ENCODE data around the gene HAGHL. TPM values are rescaled to one million over a fixed set of nuclear protein-coding genes. Genes with fewer than 3 reads are reported as not detected.
"Not testable (repeated sequence)": the region's sequence is repeated elsewhere in the genome, so short reads cannot be mapped to it uniquely, and the experiment has no call there.

HAGHL gene
- total RNA-seq, 2 experiments from 2014 or later, result 22.9 to 24.4 TPM

DNA sequence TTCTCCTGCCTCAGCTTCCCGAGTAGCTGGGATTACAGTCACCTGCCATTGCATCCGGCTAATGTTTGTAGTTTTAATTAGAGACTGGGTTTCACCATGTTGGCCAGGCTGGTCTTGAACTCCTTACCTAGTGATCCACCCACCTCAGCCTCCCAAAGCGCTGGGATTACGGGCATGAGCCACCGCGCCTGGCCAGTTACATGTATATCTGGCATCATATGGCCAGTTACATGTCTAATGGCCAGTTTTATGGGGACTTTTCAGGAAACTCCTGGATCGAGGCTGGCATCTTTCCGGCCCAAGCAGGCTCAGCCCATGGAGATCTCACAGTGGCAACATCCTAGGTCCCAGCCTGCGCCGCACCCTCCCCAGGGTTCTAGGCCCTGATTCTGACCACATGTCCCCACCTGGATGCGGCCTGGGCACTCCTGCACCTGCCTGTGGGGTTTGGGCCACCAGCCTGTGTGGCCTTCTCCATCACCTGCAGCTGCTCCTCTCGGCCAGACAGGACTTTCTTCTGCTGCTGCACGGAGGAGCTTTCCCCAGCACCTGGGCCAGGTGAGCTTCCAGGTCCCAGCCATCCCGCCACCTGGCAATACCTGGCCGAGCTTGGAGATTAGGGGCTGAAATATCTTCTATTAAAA is 15.2 kb downstream of the HAGHL start:
- Mint-ChIP-seq H3K27me3 (no peaks in the 10 kb centered on the region), H3K4me1 (peaks cover 5% of the 10 kb centered on the region), H3K27ac (peak overlapping the region; percentile 20), H3K9me3 (no peaks in the 10 kb centered on the region), H3K4me3 (peak overlapping the region; percentile 78), H3K36me3 (peaks cover 2% of the 10 kb centered on the region)
- no peak for DNase-seq

DNA sequence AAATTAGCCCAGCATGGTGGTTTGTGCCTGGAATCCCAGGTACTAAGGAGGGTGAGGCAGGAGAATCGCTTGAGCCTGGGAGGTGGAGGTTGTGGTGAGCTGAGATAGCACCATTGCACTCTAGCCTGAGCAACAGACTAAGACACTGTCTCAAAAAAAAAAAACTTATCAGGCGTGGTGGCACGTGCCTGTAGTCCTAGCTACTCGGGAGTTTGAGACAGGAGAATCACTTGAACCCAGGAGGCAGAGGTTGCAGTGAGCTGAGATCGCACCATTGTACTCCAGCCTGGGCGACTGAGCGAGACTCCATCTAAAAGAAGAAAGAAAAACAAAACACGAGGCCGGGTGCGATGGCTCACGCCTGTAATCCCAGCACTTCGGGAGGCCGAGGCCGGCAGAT is 16.0 kb downstream of the HAGHL start:
- not testable (repeated sequence) for H3K27ac Mint-ChIP-seq, DNase-seq, H3K4me3 Mint-ChIP-seq, H3K9me3 Mint-ChIP-seq, H3K4me1 Mint-ChIP-seq, H3K27me3 Mint-ChIP-seq, H3K36me3 Mint-ChIP-seq

DNA sequence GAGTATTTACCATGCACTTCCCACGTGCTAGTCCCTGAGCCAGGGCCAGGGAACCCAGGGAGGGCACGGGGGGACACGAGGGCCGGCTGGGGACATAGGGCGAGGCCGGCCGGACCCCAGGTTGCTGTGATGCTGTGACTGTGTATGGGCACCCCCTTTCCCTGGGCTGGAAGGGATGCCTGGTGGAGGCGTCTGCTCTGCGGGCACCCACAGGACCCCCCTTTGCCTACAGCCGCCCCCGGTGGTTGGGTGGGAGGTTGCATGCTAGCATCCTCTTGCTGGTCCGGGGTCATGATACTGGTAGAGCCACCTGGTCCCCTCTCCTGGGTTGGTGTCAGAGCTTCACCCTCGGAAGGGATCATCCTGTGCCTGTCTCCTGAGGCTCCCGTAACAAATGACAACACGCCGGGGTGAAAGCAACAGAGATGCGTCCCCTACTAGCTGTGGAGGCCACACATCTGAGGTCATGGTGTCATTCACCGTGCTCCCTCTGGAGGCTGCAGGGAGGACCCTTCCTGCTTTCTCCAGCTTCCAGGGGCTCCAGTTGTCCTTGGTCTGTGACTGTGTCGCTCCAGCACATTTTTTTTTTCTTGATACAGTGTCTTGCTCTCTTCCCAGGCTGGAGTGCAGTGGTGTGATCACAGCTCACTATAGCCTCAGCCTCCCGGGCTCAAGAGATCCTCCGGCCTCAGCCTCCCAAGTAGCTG is 17.0 kb downstream of the HAGHL start:
- Mint-ChIP-seq H3K27ac (no peak overlapping the region), H3K27me3 (no peaks in the 10 kb centered on the region), H3K4me1 (peaks cover 5% of the 10 kb centered on the region)

DNA sequence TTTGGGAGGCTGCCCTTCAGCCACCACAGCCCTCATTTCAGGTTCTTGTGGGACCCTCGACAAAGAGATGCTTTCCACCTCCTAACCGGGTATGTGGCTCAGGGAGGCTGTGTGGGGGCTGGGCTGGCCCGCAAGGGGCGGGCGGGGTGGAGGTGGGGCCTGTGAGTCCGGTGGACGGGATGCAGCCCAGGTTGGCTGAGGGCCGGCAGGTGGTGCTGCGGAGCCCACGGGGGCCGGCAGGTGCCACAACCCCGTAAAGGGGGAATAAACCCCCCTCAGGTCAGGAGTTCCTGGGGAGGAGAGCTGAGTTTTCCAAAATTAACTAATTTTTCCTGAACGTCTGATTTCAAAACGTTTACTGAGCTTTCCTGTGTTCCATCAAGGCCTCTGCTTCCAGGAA is 18.8 kb downstream of the HAGHL start:
- H3K4me1 Mint-ChIP-seq, result peaks cover 2% of the 10 kb centered on the region
- no peaks in the 10 kb centered on the region for H3K36me3 Mint-ChIP-seq
- peak; percentile 40 for DNase-seq
- H3K9me3 Mint-ChIP-seq, result no peaks in the 10 kb centered on the region
- no peak overlapping the region for H3K4me3 Mint-ChIP-seq
- no peaks in the 10 kb centered on the region for H3K27me3 Mint-ChIP-seq
- no peak overlapping the region for H3K27ac Mint-ChIP-seq

More for the DNA sequence above, 17.0 kb downstream of the HAGHL start:
- no peaks in the 10 kb centered on the region for H3K9me3 Mint-ChIP-seq
- H3K36me3 Mint-ChIP-seq, result no peaks in the 10 kb centered on the region
- DNase-seq, result no peak
- no peak overlapping the region for H3K4me3 Mint-ChIP-seq

DNA sequence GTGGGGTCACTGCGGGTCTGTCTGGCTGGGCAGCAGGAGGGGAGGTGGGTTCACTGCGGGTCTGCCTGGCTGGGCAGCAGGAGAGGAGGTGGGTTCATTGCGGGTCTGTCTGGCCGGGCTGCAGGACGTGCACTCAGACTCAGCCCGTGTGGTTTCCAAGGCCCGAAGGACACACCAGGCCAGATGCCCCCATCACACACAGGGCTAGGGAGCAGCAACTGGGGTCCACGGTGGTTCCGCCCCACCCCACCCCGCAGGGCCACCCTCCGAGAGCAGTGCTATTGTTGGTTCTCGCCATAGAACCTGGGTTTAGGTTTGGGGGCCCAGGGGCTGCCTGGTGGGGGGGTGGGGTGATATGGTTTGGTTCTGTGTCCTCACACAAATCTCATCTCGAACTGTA is 19.7 kb downstream of the HAGHL start:
- no peaks in the 10 kb centered on the region for H3K36me3 Mint-ChIP-seq
- no peak overlapping the region for H3K4me3 Mint-ChIP-seq
- no peak overlapping the region for H3K27ac Mint-ChIP-seq
- DNase-seq, result no peak
- H3K9me3 Mint-ChIP-seq, result no peaks in the 10 kb centered on the region
- no peaks in the 10 kb centered on the region for H3K27me3 Mint-ChIP-seq
- peaks cover 2% of the 10 kb centered on the region for H3K4me1 Mint-ChIP-seq

DNA sequence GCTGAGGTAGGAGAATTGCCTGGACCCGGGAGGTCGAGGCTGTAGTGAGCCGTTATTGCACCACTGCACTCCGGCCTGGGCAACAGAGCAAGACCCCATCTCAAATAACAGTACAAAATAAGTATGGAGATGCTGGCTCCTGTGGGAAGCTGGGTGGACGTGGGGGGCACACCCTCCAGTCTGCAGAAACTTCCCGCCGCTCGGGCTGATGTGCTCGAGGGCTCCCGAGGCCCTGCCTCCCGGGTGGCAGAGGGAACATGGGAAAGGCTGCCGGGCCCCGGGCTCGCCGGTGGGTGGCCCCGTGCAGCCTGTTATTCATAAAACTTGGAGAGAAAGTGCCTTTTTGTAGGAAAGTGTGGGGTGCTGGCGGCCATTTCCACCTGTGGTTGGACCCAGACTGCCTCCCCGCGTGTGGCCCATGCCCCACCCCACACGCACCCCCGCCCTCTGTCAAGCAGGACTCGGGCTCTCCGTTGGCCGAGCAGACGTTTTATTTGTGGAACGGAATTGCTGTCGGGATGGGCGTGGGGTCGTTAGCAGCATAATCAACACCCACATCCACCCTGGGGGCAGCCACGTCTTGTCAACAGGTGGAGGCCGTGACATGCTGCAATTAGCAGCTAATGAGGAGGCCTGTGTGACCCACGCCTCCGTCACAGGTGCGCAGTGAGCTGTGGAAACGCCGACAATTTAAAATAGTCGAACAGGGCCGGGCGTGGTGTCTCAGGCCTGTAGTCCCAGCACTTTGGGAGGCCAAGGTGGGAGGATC is 21.3 kb downstream of the HAGHL start:
- no peaks in the 10 kb centered on the region for H3K36me3 Mint-ChIP-seq
- no peaks in the 10 kb centered on the region for H3K4me1 Mint-ChIP-seq
- no peak overlapping the region for H3K27ac Mint-ChIP-seq
- DNase-seq, result no peak
- no peaks in the 10 kb centered on the region for H3K27me3 Mint-ChIP-seq
- H3K4me3 Mint-ChIP-seq, result no peak overlapping the region
- no peaks in the 10 kb centered on the region for H3K9me3 Mint-ChIP-seq

DNA sequence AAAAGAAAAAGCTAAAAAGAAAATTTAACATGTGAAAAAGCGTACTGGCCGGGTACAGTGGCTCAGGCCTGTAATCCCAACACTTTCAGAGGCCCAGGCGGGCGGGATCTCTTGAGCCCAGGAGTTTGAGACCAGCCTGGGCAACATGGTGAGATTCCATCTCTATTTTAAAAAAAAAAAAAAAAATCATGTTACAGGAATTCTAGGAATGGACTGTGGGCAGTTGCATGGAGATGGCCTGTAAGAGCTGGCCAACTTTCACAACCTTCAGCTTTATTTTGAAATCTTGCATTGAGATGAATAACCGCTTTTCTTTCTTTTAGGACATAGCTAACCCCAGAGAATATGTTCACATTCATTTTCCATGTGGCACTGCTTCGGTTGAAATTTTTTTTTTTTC is 22.1 kb downstream of the HAGHL start:
- H3K4me3 Mint-ChIP-seq, result no peak overlapping the region
- H3K4me1 Mint-ChIP-seq, result no peaks in the 10 kb centered on the region
- no peaks in the 10 kb centered on the region for H3K27me3 Mint-ChIP-seq
- no peaks in the 10 kb centered on the region for H3K36me3 Mint-ChIP-seq
- H3K9me3 Mint-ChIP-seq, result no peaks in the 10 kb centered on the region
- DNase-seq, result no peak
- no peak overlapping the region for H3K27ac Mint-ChIP-seq

DNA sequence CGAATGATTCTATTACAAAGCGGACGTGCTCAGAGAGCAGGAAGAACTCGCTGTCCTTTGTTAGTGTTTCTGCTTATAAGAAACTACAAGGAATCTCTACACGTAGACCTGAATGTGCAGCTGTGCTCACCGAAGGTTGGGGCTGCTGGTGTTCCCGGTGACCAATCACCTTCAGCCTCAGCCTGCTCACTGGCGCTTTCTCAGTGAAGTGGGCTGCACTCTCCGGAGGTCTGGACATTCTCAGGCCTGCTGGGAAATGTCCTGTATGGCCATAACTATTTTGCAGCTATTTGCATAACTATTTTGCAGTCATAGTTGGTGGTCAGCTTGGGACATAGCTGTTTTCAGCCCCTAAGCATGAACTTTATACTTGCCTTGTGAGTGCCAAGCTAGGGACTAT is 23.6 kb downstream of the HAGHL start:
- peaks cover 5% of the 10 kb centered on the region for H3K4me1 Mint-ChIP-seq
- H3K27me3 Mint-ChIP-seq, result peaks cover under 1% of the 10 kb centered on the region
- no peaks in the 10 kb centered on the region for H3K9me3 Mint-ChIP-seq
- no peaks in the 10 kb centered on the region for H3K36me3 Mint-ChIP-seq
- H3K4me3 Mint-ChIP-seq, result no peak overlapping the region
- DNase-seq, result no peak
- no peak overlapping the region for H3K27ac Mint-ChIP-seq

DNA sequence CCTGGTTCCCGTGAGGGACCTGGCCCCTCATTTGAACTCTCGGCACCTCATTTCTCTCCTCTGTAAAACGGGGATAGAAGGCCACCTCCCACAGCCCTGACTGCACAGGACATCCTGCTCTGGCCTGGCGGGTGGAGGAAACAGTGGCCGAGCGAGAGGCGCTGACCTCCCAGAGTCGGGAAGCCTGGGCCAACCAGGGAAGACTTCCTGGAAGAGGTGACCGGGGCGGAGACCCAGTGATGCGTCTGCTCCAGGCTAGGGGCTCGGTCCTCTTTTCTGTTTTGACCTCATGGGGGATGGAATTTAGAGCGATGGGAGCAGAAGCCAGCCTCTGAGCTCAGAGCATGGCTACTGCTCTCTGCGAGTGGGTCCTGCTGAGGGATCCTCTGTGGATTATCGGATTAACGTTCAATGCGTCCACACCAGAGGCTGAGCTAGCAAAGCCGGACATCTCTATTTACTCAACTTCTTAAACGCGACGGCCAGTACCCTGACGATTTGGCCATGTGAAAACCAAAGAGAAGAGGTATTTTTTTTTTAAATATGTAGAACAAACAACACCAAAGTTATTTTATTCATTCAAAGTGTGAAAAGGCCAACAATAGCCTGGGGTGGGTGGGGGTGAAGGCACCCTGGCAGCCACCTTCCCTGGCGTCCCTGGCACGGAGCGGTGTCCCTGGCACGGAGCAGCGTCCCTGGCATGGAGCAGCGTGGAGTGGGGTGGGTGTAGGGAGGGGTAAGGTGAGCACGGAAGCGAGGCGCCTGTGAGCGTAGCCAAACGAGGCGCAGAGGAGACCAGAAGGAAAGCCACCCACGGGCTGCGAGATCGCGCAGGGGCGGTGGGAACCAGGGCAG is 24.5 kb downstream of the HAGHL start:
- DNase-seq, result no peak
- Mint-ChIP-seq H3K4me1 (peaks cover 5% of the 10 kb centered on the region), H3K9me3 (no peaks in the 10 kb centered on the region), H3K4me3 (no peak overlapping the region), H3K27ac (no peak overlapping the region), H3K27me3 (peaks cover 5% of the 10 kb centered on the region), H3K36me3 (no peaks in the 10 kb centered on the region)

DNA sequence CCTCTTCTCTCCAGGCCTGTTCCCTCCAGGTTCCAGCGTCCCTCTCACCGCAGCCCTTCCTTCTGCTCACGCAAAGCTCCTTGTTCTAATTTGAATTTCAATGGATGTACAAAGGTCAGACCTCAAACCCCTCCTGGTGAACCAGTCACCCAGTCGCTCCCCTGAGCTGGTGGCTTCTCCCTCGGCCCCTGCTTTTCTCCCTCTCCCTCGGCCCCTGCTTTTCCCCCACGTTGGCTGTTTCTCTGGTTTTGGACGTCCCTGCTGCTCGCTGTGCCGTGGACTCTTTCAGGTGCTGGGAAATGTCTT is 25.1 kb downstream of the HAGHL start:
- Mint-ChIP-seq H3K27me3 (peaks cover 5% of the 10 kb centered on the region), H3K9me3 (no peaks in the 10 kb centered on the region), H3K4me3 (no peak overlapping the region), H3K36me3 (peaks cover 2% of the 10 kb centered on the region), H3K27ac (no peak overlapping the region), H3K4me1 (peaks cover 5% of the 10 kb centered on the region)
- no peak for DNase-seq

DNA sequence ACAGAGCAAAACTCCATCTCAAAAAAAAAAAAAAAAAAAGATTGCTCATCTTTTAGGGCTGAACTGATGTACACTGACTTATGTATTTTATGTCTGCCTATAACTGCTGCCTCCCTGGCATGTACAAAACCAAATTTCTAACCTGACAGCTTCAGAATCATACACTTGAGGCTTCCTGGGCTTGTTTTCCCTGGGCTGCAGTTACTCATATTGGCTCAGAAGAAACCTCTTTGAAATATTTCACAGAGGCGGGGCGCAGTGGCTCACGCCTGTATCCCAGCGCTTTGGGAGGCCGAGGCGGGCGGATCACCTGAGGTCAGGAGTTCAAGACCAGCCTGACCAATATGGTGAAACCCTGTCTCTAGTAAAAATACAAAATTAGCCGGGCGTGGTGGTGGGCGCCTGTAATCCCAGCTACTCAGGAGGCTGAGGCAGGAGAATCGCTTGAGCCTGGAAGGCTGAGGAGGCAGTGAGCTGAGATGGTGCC is 27.3 kb downstream of the HAGHL start:
- H3K27ac Mint-ChIP-seq, H3K9me3 Mint-ChIP-seq, H3K4me1 Mint-ChIP-seq, H3K4me3 Mint-ChIP-seq, H3K27me3 Mint-ChIP-seq, DNase-seq, H3K36me3 Mint-ChIP-seq: not testable (repeated sequence)

DNA sequence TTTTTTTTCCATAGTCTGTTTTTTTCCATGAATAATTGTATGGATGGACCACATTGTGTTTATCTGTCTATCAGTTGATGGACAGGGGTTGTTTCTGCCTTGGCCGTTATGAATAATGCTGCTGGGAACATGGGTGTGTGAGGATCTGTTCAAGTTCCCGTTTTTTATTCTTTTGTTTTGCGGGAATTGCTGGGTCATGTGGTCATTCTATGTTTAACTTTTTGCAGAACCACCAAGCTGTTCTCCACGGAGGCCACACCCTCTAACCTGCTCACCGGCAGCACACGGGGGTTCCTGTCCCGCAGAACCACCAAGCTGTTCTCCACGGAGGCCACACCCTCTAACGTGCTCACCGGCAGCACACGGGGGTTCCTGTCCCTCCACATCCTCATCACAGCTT is 27.8 kb downstream of the HAGHL start:
- no peak for DNase-seq
- H3K27ac Mint-ChIP-seq, result no peak overlapping the region
- peaks cover 2% of the 10 kb centered on the region for H3K36me3 Mint-ChIP-seq
- no peaks in the 10 kb centered on the region for H3K9me3 Mint-ChIP-seq
- H3K27me3 Mint-ChIP-seq, result peaks cover 9% of the 10 kb centered on the region
- no peak overlapping the region for H3K4me3 Mint-ChIP-seq
- peaks cover 5% of the 10 kb centered on the region for H3K4me1 Mint-ChIP-seq

DNA sequence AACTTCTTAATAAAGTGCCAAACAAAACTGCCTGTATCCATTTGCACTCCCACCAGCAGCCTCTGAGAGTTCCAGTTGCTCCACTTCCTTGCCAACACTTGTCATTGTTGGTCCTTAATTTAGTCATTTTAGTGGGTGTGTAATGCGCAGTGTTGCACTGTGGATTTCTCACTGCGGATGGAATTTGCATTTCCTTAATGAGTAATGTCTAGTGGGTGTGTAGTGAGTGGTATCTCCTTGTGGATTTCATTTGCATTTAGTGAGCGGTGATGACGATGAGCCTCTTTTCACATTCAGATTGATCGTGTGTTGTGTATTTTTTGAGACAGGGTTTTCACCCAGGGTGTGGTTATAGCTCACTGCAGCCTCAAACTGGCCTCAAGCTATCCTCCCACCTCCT is 29.5 kb downstream of the HAGHL start:
- Mint-ChIP-seq H3K4me1 (peaks cover 5% of the 10 kb centered on the region), H3K27ac (no peak overlapping the region), H3K27me3 (peaks cover 9% of the 10 kb centered on the region)

DNA sequence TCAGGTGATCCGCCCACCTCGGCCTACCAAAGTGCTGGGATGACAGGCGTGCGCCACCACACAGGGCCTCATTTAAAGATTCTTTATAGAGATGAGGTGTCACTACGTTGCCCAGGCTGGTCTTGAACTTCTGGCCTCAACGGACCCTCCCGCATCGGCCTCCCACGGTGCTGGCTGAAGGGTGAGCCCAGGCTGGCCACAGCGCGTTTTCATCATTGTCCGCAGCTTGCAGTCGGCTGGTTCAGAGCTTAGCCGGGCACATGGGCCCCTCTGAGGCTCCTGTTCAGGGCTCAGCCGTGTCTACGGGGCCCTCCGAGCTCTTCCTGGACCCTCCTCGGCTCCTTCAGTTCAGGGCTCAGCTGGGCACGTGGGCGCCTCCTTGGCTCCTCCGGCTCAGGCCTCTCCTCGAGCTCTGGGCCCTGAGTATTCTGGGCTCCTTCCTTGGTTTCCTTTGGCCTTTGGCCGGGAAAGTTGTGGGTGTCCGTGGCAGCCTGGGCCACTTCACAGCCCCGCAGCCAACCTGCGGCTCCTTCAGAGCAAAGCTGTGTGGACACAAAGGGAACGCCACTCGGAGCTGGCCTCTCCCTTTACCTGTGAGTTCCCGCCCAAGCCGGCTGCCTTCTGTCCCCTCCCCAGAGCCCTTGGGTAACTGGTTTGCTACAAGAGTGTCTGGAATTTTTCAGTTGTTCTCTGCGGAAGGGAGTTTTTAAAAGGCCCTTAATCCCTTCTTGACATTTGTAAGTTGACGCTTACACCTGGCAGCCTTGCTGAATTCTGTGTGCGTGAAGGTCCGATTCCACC is 32.4 kb downstream of the HAGHL start:
- no peaks in the 10 kb centered on the region for H3K9me3 Mint-ChIP-seq
- DNase-seq, result no peak
- H3K27ac Mint-ChIP-seq, result no peak overlapping the region
- no peak overlapping the region for H3K4me3 Mint-ChIP-seq
- H3K36me3 Mint-ChIP-seq, result peaks cover 2% of the 10 kb centered on the region
- peaks cover 5% of the 10 kb centered on the region for H3K4me1 Mint-ChIP-seq
- peaks cover 9% of the 10 kb centered on the region for H3K27me3 Mint-ChIP-seq

More for the DNA sequence above, 29.5 kb downstream of the HAGHL start:
- Mint-ChIP-seq H3K36me3 (peaks cover 2% of the 10 kb centered on the region), H3K4me3 (no peak overlapping the region), H3K9me3 (no peaks in the 10 kb centered on the region)
- DNase-seq, result no peak

All from activated naive CD8-positive, alpha-beta T cell treated with anti-CD3 and anti-CD28 coated beads for 36 hours (primary cell).